Measurements from ENCODE around the gene RASGEF1C.

The RASGEF1C gene

GRCh38 chr5:180143656-180144364, 65.2 kb downstream of the RASGEF1C start:
- H3K4me3 ChIP-seq (ENCODE audit: low read length in 2 of 2): no peak overlapping the region
- no peak overlapping the region for H3K9ac ChIP-seq (ENCODE audit: low read depth in 1 of 2, low read length in 2 of 2)
- no peaks in the 10 kb centered on the region for H3K36me3 ChIP-seq (ENCODE audit: control insufficient read depth in 2 of 2, insufficient read depth in 2 of 2, low read length in 2 of 2)
- no peak overlapping the region for H3K27ac ChIP-seq (ENCODE audit: low read depth in 2 of 2, low read length in 2 of 2)
- H3K27me3 ChIP-seq (ENCODE audit: control insufficient read depth in 2 of 2, insufficient read depth in 2 of 2, low read length in 2 of 2): peaks cover 3 to 4% of the 10 kb centered on the region in 2 donors
- no peaks in the 10 kb centered on the region for H3K4me1 ChIP-seq (ENCODE audit: control insufficient read depth in 2 of 2, insufficient read depth in 2 of 2, low read length in 2 of 2)
- H3K9me3 ChIP-seq (ENCODE audit: control insufficient read depth in 2 of 2, low read length in 2 of 2): no peaks in the 10 kb centered on the region

- Histone ChIP-seq H3K36me3 (ENCODE audit: control insufficient read depth in 2 of 2, insufficient read depth in 2 of 2, low read length in 2 of 2) (no peaks in the 10 kb centered on the region), H3K4me3 (ENCODE audit: low read length in 2 of 2) (no peak overlapping the region), H3K9me3 (ENCODE audit: control insufficient read depth in 2 of 2, low read length in 2 of 2) (no peaks in the 10 kb centered on the region), H3K4me1 (ENCODE audit: control insufficient read depth in 2 of 2, insufficient read depth in 2 of 2, low read length in 2 of 2) (no peaks in the 10 kb centered on the region), H3K27me3 (ENCODE audit: control insufficient read depth in 2 of 2, insufficient read depth in 2 of 2, low read length in 2 of 2) (peaks cover 3 to 4% of the 10 kb centered on the region in 2 donors), H3K9ac (ENCODE audit: low read depth in 1 of 2, low read length in 2 of 2) (no peak overlapping the region), H3K27ac (ENCODE audit: low read depth in 2 of 2, low read length in 2 of 2) (no peak overlapping the region)
Observed at GRCh38 chr5:180142824-180143610, 66.0 kb downstream of the RASGEF1C start.

- H3K9ac ChIP-seq (ENCODE audit: low read depth in 1 of 2, low read length in 2 of 2): no peak overlapping the region
- no peaks in the 10 kb centered on the region for H3K4me1 ChIP-seq (ENCODE audit: control insufficient read depth in 2 of 2, insufficient read depth in 2 of 2, low read length in 2 of 2)
- no peaks in the 10 kb centered on the region for H3K9me3 ChIP-seq (ENCODE audit: control insufficient read depth in 2 of 2, low read length in 2 of 2)
- no peak overlapping the region for H3K27ac ChIP-seq (ENCODE audit: low read depth in 2 of 2, low read length in 2 of 2)
- no peak overlapping the region for H3K4me3 ChIP-seq (ENCODE audit: low read length in 2 of 2)
- peaks cover 3 to 4% of the 10 kb centered on the region in 2 donors for H3K27me3 ChIP-seq (ENCODE audit: control insufficient read depth in 2 of 2, insufficient read depth in 2 of 2, low read length in 2 of 2)
- no peaks in the 10 kb centered on the region for H3K36me3 ChIP-seq (ENCODE audit: control insufficient read depth in 2 of 2, insufficient read depth in 2 of 2, low read length in 2 of 2)
Observed at GRCh38 chr5:180142021-180142765, 66.8 kb downstream of the RASGEF1C start.

GRCh38 chr5:180141068-180141660, 67.8 kb downstream of the RASGEF1C start:
- no peaks in the 10 kb centered on the region for H3K9me3 ChIP-seq (ENCODE audit: control insufficient read depth in 2 of 2, low read length in 2 of 2)
- H3K27me3 ChIP-seq (ENCODE audit: control insufficient read depth in 2 of 2, insufficient read depth in 2 of 2, low read length in 2 of 2): peaks cover 3 to 4% of the 10 kb centered on the region in 2 donors
- no peak overlapping the region for H3K4me3 ChIP-seq (ENCODE audit: low read length in 2 of 2)
- H3K27ac ChIP-seq (ENCODE audit: low read depth in 2 of 2, low read length in 2 of 2): no peak overlapping the region
- no peaks in the 10 kb centered on the region for H3K4me1 ChIP-seq (ENCODE audit: control insufficient read depth in 2 of 2, insufficient read depth in 2 of 2, low read length in 2 of 2)
- no peaks in the 10 kb centered on the region for H3K36me3 ChIP-seq (ENCODE audit: control insufficient read depth in 2 of 2, insufficient read depth in 2 of 2, low read length in 2 of 2)
- H3K9ac ChIP-seq (ENCODE audit: low read depth in 1 of 2, low read length in 2 of 2): no peak overlapping the region

- no peak overlapping the region for H3K4me3 ChIP-seq (ENCODE audit: low read length in 2 of 2)
- H3K9me3 ChIP-seq (ENCODE audit: control insufficient read depth in 2 of 2, low read length in 2 of 2): no peaks in the 10 kb centered on the region
- H3K4me1 ChIP-seq (ENCODE audit: control insufficient read depth in 2 of 2, insufficient read depth in 2 of 2, low read length in 2 of 2): no peaks in the 10 kb centered on the region
- H3K36me3 ChIP-seq (ENCODE audit: control insufficient read depth in 2 of 2, insufficient read depth in 2 of 2, low read length in 2 of 2): no peaks in the 10 kb centered on the region
- no peak overlapping the region for H3K27ac ChIP-seq (ENCODE audit: low read depth in 2 of 2, low read length in 2 of 2)
- no peak overlapping the region for H3K9ac ChIP-seq (ENCODE audit: low read depth in 1 of 2, low read length in 2 of 2)
- peaks cover 3 to 4% of the 10 kb centered on the region in 2 donors for H3K27me3 ChIP-seq (ENCODE audit: control insufficient read depth in 2 of 2, insufficient read depth in 2 of 2, low read length in 2 of 2)
Observed at GRCh38 chr5:180140571-180140970, 68.4 kb downstream of the RASGEF1C start.

GRCh38 chr5:180140079-180140554, 68.9 kb downstream of the RASGEF1C start:
- no peak overlapping the region for H3K9ac ChIP-seq (ENCODE audit: low read depth in 1 of 2, low read length in 2 of 2)
- peaks cover 3 to 4% of the 10 kb centered on the region in 2 donors for H3K27me3 ChIP-seq (ENCODE audit: control insufficient read depth in 2 of 2, insufficient read depth in 2 of 2, low read length in 2 of 2)
- no peaks in the 10 kb centered on the region for H3K9me3 ChIP-seq (ENCODE audit: control insufficient read depth in 2 of 2, low read length in 2 of 2)

GRCh38 chr5:180139731-180140055, 69.3 kb downstream of the RASGEF1C start:
- Histone ChIP-seq H3K9me3 (ENCODE audit: control insufficient read depth in 2 of 2, low read length in 2 of 2) (no peaks in the 10 kb centered on the region), H3K4me3 (ENCODE audit: low read length in 2 of 2) (no peak overlapping the region), H3K36me3 (ENCODE audit: control insufficient read depth in 2 of 2, insufficient read depth in 2 of 2, low read length in 2 of 2) (no peaks in the 10 kb centered on the region), H3K9ac (ENCODE audit: low read depth in 1 of 2, low read length in 2 of 2) (no peak overlapping the region), H3K4me1 (ENCODE audit: control insufficient read depth in 2 of 2, insufficient read depth in 2 of 2, low read length in 2 of 2) (no peaks in the 10 kb centered on the region), H3K27me3 (ENCODE audit: control insufficient read depth in 2 of 2, insufficient read depth in 2 of 2, low read length in 2 of 2) (peaks cover 3 to 4% of the 10 kb centered on the region in 2 donors), H3K27ac (ENCODE audit: low read depth in 2 of 2, low read length in 2 of 2) (no peak overlapping the region)

More at GRCh38 chr5:180140079-180140554, 68.9 kb downstream of the RASGEF1C start:
- Histone ChIP-seq H3K4me1 (ENCODE audit: control insufficient read depth in 2 of 2, insufficient read depth in 2 of 2, low read length in 2 of 2) (no peaks in the 10 kb centered on the region), H3K4me3 (ENCODE audit: low read length in 2 of 2) (no peak overlapping the region), H3K27ac (ENCODE audit: low read depth in 2 of 2, low read length in 2 of 2) (no peak overlapping the region), H3K36me3 (ENCODE audit: control insufficient read depth in 2 of 2, insufficient read depth in 2 of 2, low read length in 2 of 2) (no peaks in the 10 kb centered on the region)

GRCh38 chr5:180138976-180139730, 69.9 kb downstream of the RASGEF1C start:
- Histone ChIP-seq H3K4me1 (ENCODE audit: control insufficient read depth in 2 of 2, insufficient read depth in 2 of 2, low read length in 2 of 2) (no peaks in the 10 kb centered on the region), H3K9ac (ENCODE audit: low read depth in 1 of 2, low read length in 2 of 2) (no peak overlapping the region), H3K4me3 (ENCODE audit: low read length in 2 of 2) (no peak overlapping the region), H3K27ac (ENCODE audit: low read depth in 2 of 2, low read length in 2 of 2) (no peak overlapping the region), H3K36me3 (ENCODE audit: control insufficient read depth in 2 of 2, insufficient read depth in 2 of 2, low read length in 2 of 2) (no peaks in the 10 kb centered on the region), H3K9me3 (ENCODE audit: control insufficient read depth in 2 of 2, low read length in 2 of 2) (no peaks in the 10 kb centered on the region), H3K27me3 (ENCODE audit: control insufficient read depth in 2 of 2, insufficient read depth in 2 of 2, low read length in 2 of 2) (peaks cover 3 to 4% of the 10 kb centered on the region in 2 donors)

- no peak overlapping the region for H3K4me3 ChIP-seq (ENCODE audit: low read length in 2 of 2)
- no peaks in the 10 kb centered on the region for H3K9me3 ChIP-seq (ENCODE audit: control insufficient read depth in 2 of 2, low read length in 2 of 2)
- no peaks in the 10 kb centered on the region for H3K36me3 ChIP-seq (ENCODE audit: control insufficient read depth in 2 of 2, insufficient read depth in 2 of 2, low read length in 2 of 2)
- H3K27ac ChIP-seq (ENCODE audit: low read depth in 2 of 2, low read length in 2 of 2): no peak overlapping the region
- H3K4me1 ChIP-seq (ENCODE audit: control insufficient read depth in 2 of 2, insufficient read depth in 2 of 2, low read length in 2 of 2): no peaks in the 10 kb centered on the region
- peaks cover 3 to 4% of the 10 kb centered on the region in 2 donors for H3K27me3 ChIP-seq (ENCODE audit: control insufficient read depth in 2 of 2, insufficient read depth in 2 of 2, low read length in 2 of 2)
- H3K9ac ChIP-seq (ENCODE audit: low read depth in 1 of 2, low read length in 2 of 2): no peak overlapping the region
Observed at GRCh38 chr5:180138214-180138975, 70.6 kb downstream of the RASGEF1C start.

All from mucosa of rectum (tissue), 2 donors.